ENCODE results near the gene MLLT6. TPM values are rescaled to one million over a fixed set of nuclear protein-coding genes. Genes with fewer than 3 reads are reported as not detected.

The MLLT6 gene
- total RNA-seq, 1 experiment from 2014 or later = 72.5 TPM

DNA sequence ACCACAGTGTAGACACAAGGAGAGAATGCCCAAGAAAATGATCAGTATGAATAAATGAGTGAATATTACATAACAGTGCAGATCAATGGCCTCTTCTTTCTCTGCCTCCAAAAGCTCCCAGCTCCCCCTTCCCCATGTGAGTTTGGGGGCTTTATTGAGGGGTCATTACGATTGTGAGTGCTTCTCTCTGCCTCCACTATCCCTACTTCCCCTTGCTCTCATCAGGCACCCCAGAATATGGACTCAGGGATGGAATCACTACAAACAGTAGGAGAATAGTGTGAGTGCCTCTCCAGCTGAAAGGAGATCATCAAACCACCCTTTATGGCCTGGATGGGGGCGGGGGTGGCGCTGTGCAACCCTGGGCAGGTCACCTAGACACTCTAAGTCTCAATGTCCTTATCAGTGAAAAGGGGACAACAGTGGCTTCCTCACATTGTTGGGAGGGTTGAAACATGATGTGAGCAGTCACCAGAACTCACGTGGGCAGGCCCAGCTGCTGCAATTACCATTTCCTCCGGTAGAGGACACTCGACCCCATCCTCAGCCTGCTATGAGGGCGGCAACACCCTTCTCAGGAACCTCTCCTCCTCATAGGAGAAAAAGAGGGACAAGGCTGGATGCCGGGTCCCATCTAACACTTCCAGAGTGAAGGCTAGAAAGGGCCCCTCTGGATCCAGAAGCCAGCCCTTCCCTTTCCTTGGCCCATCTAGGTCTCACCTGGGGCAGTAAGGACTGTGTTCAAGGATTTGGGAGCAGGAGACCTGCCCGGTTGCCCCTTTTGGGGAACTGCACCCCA lies 28.2 kb upstream of the MLLT6 start:
- Histone ChIP-seq H3K4me1 (peaks cover 38% of the 10 kb centered on the region), H3K27me3 (replicated peaks; ENCODE audit: control insufficient read depth, insufficient read depth, low read length) (no peaks in the 10 kb centered on the region), H3K9me3 (no peaks in the 10 kb centered on the region), H3K36me3 (ENCODE audit: control insufficient read depth, insufficient read depth, low read length) (no peaks in the 10 kb centered on the region), H3K4me3 (ENCODE audit: low read depth, low read length) (no peak overlapping the region)
- DNase-seq = peak; percentile 93 to 95
- H3K4me1 Mint-ChIP-seq (ENCODE audit: low read depth, unreplicated experiment) = peaks cover 21% of the 10 kb centered on the region
- H3K27me3 Mint-ChIP-seq (ENCODE audit: insufficient read depth, unreplicated experiment) = no peaks in the 10 kb centered on the region
- TF ChIP-seq, protein P1, sequence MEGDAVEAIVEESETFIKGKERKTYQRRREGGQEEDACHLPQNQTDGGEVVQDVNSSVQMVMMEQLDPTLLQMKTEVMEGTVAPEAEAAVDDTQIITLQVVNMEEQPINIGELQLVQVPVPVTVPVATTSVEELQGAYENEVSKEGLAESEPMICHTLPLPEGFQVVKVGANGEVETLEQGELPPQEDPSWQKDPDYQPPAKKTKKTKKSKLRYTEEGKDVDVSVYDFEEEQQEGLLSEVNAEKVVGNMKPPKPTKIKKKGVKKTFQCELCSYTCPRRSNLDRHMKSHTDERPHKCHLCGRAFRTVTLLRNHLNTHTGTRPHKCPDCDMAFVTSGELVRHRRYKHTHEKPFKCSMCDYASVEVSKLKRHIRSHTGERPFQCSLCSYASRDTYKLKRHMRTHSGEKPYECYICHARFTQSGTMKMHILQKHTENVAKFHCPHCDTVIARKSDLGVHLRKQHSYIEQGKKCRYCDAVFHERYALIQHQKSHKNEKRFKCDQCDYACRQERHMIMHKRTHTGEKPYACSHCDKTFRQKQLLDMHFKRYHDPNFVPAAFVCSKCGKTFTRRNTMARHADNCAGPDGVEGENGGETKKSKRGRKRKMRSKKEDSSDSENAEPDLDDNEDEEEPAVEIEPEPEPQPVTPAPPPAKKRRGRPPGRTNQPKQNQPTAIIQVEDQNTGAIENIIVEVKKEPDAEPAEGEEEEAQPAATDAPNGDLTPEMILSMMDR (IDR thresholded peaks at IDR 0.05; ENCODE audit: insufficient read depth in 1 of 2, low read depth in 1 of 2, low read length in 1 of 2, severe bottlenecking in 1 of 2, unreplicated experiment in 1 of 2) = peak; percentile 93 to 95
- ChIA-PET POLR2A (interaction anchor here (0.6 to 0.7 kb wide), 2 partner anchors 29 to 73 kb away, joined by 3 to 4 read pairs; no protein-coding TSS in a partner anchor), CTCF (interaction anchor here (0.6 to 2.8 kb wide), 12 partner anchors 9 to 167 kb away, joined by 4 to 19 read pairs (median 4); no protein-coding TSS in a partner anchor)
- no TSS peak for BruUV-seq (replicated peaks)
- intact Hi-C loops (cut with micrococcal nuclease; ENCODE audit: unreplicated experiment) = loop anchor here (1.0 kb wide), 3 partner anchors 27 to 58 kb away; partner anchors contain the start of gene CISD3
- peak overlapping the region; percentile 56 for H3K4me3 Mint-ChIP-seq (ENCODE audit: unreplicated experiment)
- peak overlapping the region; percentile 98 for H3K27ac Mint-ChIP-seq (ENCODE audit: unreplicated experiment)
- H3K9me3 Mint-ChIP-seq (ENCODE audit: unreplicated experiment) = no peaks in the 10 kb centered on the region
- peaks cover 11% of the 10 kb centered on the region for H3K36me3 Mint-ChIP-seq (ENCODE audit: insufficient read depth, unreplicated experiment)

DNA sequence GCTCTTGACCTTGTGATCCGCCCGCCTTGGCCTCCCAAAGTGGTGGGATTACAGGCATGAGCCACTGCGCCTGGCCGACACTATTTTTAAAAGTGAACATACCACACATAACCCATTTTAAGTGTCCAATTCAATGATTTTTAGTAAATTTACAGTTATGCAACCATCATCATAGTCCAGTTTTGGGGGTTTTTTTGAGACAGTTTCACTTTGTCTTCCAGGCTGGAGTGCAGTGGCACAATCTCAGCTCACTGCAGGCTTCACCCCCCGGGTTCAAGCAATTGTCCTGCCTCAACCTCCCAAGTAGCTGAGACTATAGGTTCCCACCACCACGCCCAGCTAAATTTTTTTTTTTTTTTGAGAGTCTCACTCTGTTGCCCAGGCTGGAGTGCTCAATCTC lies 27.3 kb upstream of the MLLT6 start:
- Histone ChIP-seq H3K9me3 (no peaks in the 10 kb centered on the region), H3K36me3 (ENCODE audit: control insufficient read depth, insufficient read depth, low read length) (no peaks in the 10 kb centered on the region), H3K4me3 (ENCODE audit: low read depth, low read length) (no peak overlapping the region), H3K27me3 (replicated peaks; ENCODE audit: control insufficient read depth, insufficient read depth, low read length) (no peaks in the 10 kb centered on the region), H3K4me1 (peaks cover 29% of the 10 kb centered on the region)
- no TSS peak for BruUV-seq (replicated peaks)
- Mint-ChIP-seq H3K36me3 (ENCODE audit: insufficient read depth, unreplicated experiment) (peaks cover 11% of the 10 kb centered on the region), H3K27ac (ENCODE audit: unreplicated experiment) (peak overlapping the region; percentile 98), H3K4me3 (ENCODE audit: unreplicated experiment) (no peak overlapping the region), H3K4me1 (ENCODE audit: low read depth, unreplicated experiment) (peaks cover 17% of the 10 kb centered on the region), H3K9me3 (ENCODE audit: unreplicated experiment) (no peaks in the 10 kb centered on the region), H3K27me3 (ENCODE audit: insufficient read depth, unreplicated experiment) (no peaks in the 10 kb centered on the region)
- intact Hi-C loops (cut with micrococcal nuclease; ENCODE audit: unreplicated experiment) = loop anchor here (1.0 kb wide), 3 partner anchors 26 to 57 kb away; partner anchors contain the start of gene CISD3
- no peak for DNase-seq
- POLR2A ChIA-PET = interaction anchor here (0.7 kb wide), 1 partner anchor 28 kb away, joined by 4 read pairs; no protein-coding TSS in a partner anchor
- CTCF ChIA-PET = interaction anchor here (1.5 to 2.8 kb wide), 4 partner anchors 12 to 57 kb away, joined by 4 to 19 read pairs (median 6); no protein-coding TSS in a partner anchor
- TF ChIP-seq, protein P1 (IDR thresholded peaks at IDR 0.05; ENCODE audit: insufficient read depth in 1 of 2, low read depth in 1 of 2, low read length in 1 of 2, severe bottlenecking in 1 of 2, unreplicated experiment in 1 of 2) = no peak

DNA sequence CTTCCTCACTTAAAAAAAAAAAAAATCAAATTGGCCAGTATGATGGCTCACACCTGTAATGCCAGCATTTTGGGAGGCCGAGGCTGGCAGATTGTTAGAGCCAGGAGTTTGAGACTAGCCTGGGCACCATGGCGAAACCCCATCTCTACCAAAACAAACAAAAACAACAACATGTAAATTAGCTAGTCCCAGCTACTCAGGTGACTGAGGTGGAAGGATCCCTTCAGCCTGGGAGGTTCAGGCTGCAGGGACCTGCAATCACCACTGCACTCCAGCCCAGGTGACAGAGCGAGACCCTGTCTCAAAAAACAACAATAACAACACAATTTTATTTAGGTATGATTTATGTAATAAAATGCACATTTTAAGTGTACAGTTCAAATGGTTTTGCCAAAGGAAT lies 24.0 kb upstream of the MLLT6 start:
- H3K27me3 Mint-ChIP-seq (ENCODE audit: insufficient read depth, unreplicated experiment) = no peaks in the 10 kb centered on the region
- intact Hi-C loops (cut with micrococcal nuclease; ENCODE audit: unreplicated experiment) = no loop called here
- Histone ChIP-seq H3K27me3 (replicated peaks; ENCODE audit: control insufficient read depth, insufficient read depth, low read length) (no peaks in the 10 kb centered on the region), H3K4me3 (ENCODE audit: low read depth, low read length) (no peak overlapping the region), H3K36me3 (ENCODE audit: control insufficient read depth, insufficient read depth, low read length) (no peaks in the 10 kb centered on the region), H3K9me3 (no peaks in the 10 kb centered on the region), H3K4me1 (peaks cover 15% of the 10 kb centered on the region)
- TF ChIP-seq, protein P1 (IDR thresholded peaks at IDR 0.05; ENCODE audit: insufficient read depth in 1 of 2, low read depth in 1 of 2, low read length in 1 of 2, severe bottlenecking in 1 of 2, unreplicated experiment in 1 of 2) = no peak
- H3K4me3 Mint-ChIP-seq (ENCODE audit: unreplicated experiment) = no peak overlapping the region
- peaks cover 11% of the 10 kb centered on the region for H3K36me3 Mint-ChIP-seq (ENCODE audit: insufficient read depth, unreplicated experiment)
- ChIA-PET POLR2A (no interaction called here), CTCF (interaction anchor here (1.0 kb wide), 1 partner anchor 54 kb away, joined by 5 read pairs; no protein-coding TSS in a partner anchor)
- no peak for DNase-seq
- H3K4me1 Mint-ChIP-seq (ENCODE audit: low read depth, unreplicated experiment) = peaks cover 10% of the 10 kb centered on the region
- no TSS peak for BruUV-seq (replicated peaks)
- no peaks in the 10 kb centered on the region for H3K9me3 Mint-ChIP-seq (ENCODE audit: unreplicated experiment)
- no peak overlapping the region for H3K27ac Mint-ChIP-seq (ENCODE audit: unreplicated experiment)

Measured in Caco-2 (cell line).